Mucosa of descending colon (tissue), 3 donors: ENCODE data around the gene PHF20. TPM values are rescaled to one million over a fixed set of nuclear protein-coding genes. Genes with fewer than 3 reads are reported as not detected.
"Not testable (repeated sequence)": the region's sequence is repeated elsewhere in the genome, so short reads cannot be mapped to it uniquely, and the experiment has no call there.

Source experiments
- ATAC-seq: fragments of 200-7000 bp; cut with Tn5 transposase; one replicate; pipeline ENCODE4 v1.9.1; 2020; ENCODE audit warnings: mild to moderate bottlenecking, moderate library complexity
- DNase-seq, 3 donors: peaks; one replicate each; pipeline ENCODE4 v3.0.0-alpha.2; 2020
- H3K36me3 ChIP-seq: fragments of 200-600 bp; one replicate; pipeline ENCODE4 v1.8.0; 2021; ENCODE audit warnings: low read depth, mild to moderate bottlenecking
- H3K4me1 ChIP-seq: fragments of 200-600 bp; one replicate; pipeline ENCODE4 v1.8.0; 2021; ENCODE audit warnings: low read depth, mild to moderate bottlenecking
- H3K4me3 ChIP-seq: fragments of 200-600 bp; one replicate; pipeline ENCODE4 v1.8.0; 2021; ENCODE audit warnings: mild to moderate bottlenecking
- H3K9me3 ChIP-seq: fragments of 200-600 bp; one replicate; pipeline ENCODE4 v1.8.0; 2021; ENCODE audit warnings: mild to moderate bottlenecking
- CTCF ChIP-seq: fragments of 200-600 bp; IDR thresholded peaks from one replicate; pipeline ENCODE4 v1.8.0; 2022; ENCODE audit warnings: antibody characterized with exemption, mild to moderate bottlenecking
- intact Hi-C, 2 donors: fragments of 100-400 bp; cut with DNase I in 1 of 2; cut with micrococcal nuclease in 1 of 2; formaldehyde crosslinking; loops; one replicate each; pipeline versions ENCODE4 v1.11.0 to v1.11.1; 2022; cut with DNase I, micrococcal nuclease
- total RNA-seq, 3 donors: library from RNA; stranded (reverse); fragmentation: NEBNext Ultra II Directional in 2 of 3; extraction: Animal tissue kit (Norgen Biotek cat#: 25700) in 2 of 3; gene quantifications; one replicate each; pipeline versions ENCODE4 v1.2.1 to v1.2.4, GENCODE V29; 2021 to 2023
- donor health status: DM: no; HTN: no; CAD: no; lungs with moderate emphysema.
- donor health status: DM: no; HTN: no; CAD: no.
- donor health status: DM: no; HTN: yes; CAD: no.

PHF20 gene
- total RNA-seq, 3 donors from 2014 or later, result 23.3 to 61.1 (median 28.5) TPM

DNA sequence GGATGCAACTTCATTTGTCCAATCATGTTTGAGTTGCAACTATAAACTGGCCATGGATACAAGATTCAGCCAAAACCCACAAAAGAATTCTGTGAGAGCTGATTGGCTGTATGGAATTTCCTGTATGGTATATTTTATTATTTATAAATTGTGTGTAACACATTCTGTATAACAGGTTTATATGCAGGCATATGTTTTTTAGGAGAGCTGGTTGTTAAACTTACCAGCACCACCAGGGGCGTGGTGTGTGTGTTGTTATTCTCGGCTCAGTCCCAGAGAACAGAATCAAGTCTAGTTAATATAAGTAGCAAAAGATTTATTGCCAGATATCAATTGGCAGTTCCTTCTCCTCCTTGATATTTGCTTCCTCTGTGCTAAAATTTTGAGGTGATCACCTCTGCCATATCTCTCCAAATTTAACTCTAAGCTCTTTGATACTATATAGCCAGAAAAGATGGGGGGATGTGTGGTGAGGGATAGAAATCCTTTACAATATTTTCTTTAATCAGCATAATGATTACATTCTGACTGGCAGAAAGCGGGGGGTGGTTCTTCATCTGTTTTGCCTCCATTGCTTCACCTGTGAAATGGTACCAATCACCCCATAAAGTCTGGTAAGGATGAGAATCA lies 219.4 kb downstream of the PHF20 start:
- Histone ChIP-seq H3K36me3 (no peaks in the 10 kb centered on the region), H3K4me1 (no peaks in the 10 kb centered on the region), H3K9me3 (no peaks in the 10 kb centered on the region), H3K4me3 (no peak overlapping the region)
- peak; percentile 45 for ATAC-seq
- TF ChIP-seq CTCF, result peak; percentile 29
- intact Hi-C loops, result no loop called here
- DNase-seq, result peak in 1 of 3 donors; percentile 51

DNA sequence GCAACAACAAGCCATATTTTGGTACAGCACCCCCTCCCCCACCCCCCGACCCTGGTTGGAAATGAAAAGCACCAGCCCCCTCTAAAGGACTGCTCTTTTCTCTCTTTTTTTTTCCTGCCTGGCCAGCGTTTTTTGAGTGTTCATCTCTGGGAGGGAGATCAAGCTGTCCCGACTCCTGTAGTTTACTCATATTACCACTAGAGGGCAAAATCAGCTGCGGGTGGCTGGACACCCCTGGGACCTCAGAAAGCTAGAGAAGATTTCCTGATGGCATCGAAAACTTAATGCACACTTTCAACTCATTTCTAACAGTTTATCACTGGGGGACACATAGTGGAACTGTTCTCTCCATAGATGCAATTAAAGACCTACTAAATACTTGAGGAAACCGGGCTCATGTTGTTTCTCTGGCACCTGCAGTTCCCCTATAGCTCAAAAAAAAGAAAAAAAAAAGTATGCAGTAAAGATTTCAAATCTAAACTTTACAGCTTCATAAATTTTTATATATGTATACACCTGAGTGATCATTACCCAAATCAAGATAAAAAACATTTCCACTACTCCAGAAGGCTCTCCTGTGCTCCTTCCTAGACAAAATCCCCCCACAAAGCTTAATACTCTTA lies 221.0 kb downstream of the PHF20 start:
- ATAC-seq (peak; percentile 88), DNase-seq (peak in 1 of 3 donors; percentile 45)
- Histone ChIP-seq H3K4me1 (no peaks in the 10 kb centered on the region), H3K36me3 (no peaks in the 10 kb centered on the region), H3K4me3 (no peak overlapping the region), H3K9me3 (no peaks in the 10 kb centered on the region)
- TF ChIP-seq CTCF, result peak; percentile 70
- intact Hi-C loops, result loop anchor here in 1 of 2 donors (2.0 kb wide), 1 partner anchor 146 kb away; no protein-coding TSS in a partner anchor

GRCh38 chr20:35994994-35995453 lies 223.2 kb downstream of the PHF20 start:
- H3K36me3 ChIP-seq, result no peaks in the 10 kb centered on the region
- H3K9me3 ChIP-seq, result peaks cover 1% of the 10 kb centered on the region
- ATAC-seq, result peak; percentile 95
- peak; percentile 79 to 94 (median 90) for DNase-seq
- intact Hi-C loops, result loop anchor here in 1 of 2 donors (5.0 kb wide), 1 partner anchor 142 kb away; no protein-coding TSS in a partner anchor
- H3K4me1 ChIP-seq, result no peaks in the 10 kb centered on the region
- H3K4me3 ChIP-seq, result no peak overlapping the region
- peak; percentile 86 for TF ChIP-seq CTCF

- H3K36me3 ChIP-seq, H3K4me3 ChIP-seq, ATAC-seq, DNase-seq, H3K9me3 ChIP-seq, H3K4me1 ChIP-seq: not testable (repeated sequence)
- intact Hi-C loops, result loop anchor here in 1 of 2 donors (5.0 kb wide), 1 partner anchor 141 kb away; no protein-coding TSS in a partner anchor
These were observed 224.7 kb downstream of the PHF20 start for GRCh38 chr20:35996492-35996891.

Other genes starting within 250 kb of the PHF20 start
- gene C20orf173, start 242.4 kb upstream of the PHF20 start, total RNA-seq, result not detected
- gene ERGIC3, start 229.9 kb upstream of the PHF20 start, total RNA-seq, result 100 to 1,000 TPM; 194 to 283 (median 206) TPM
- gene SPAG4, start 156.2 kb upstream of the PHF20 start, total RNA-seq, result 1 to 10 TPM; 3.5 to 5.9 (median 4.1) TPM
- gene CPNE1, start 107.1 kb upstream of the PHF20 start, total RNA-seq, result 100 to 1,000 TPM; 117 to 188 (median 128) TPM
- gene RBM12, start 107.1 kb upstream of the PHF20 start, total RNA-seq, result 10 to 100 TPM; 68.3 to 72.5 (median 70.6) TPM
- gene NFS1, start 72.7 kb upstream of the PHF20 start, total RNA-seq, result 10 to 100 TPM; 31.2 to 42.8 (median 32.1) TPM
- 100 to 1,000 TPM; 112 to 147 (median 137) TPM for gene ROMO1, start 72.6 kb upstream of the PHF20 start, total RNA-seq
- gene RBM39, start 29.8 kb upstream of the PHF20 start, total RNA-seq, result 100 to 1,000 TPM; 226 to 303 (median 300) TPM
- 10 to 100 TPM; 55.3 to 80.4 (median 60.7) TPM for gene SCAND1, start 182.5 kb downstream of the PHF20 start, total RNA-seq
- 1 to 10 TPM; 3.7 to 6.2 (median 4.4) TPM for gene CNBD2, start 196.6 kb downstream of the PHF20 start, total RNA-seq